Activated T-helper 2 cell treated with anti-CD3 and anti-CD28 coated beads, Interferon-gamma antibody, Interleukin-2, Interleukin-4, amounts not matched to agents 10 μg/mL and 5 μg/mL and 100 μg/mL, durations not matched to agents 14 hours and 24 hours and 36 hours (primary cell): ENCODE measurements around the gene LITAFD. TPM values are rescaled to one million over a fixed set of nuclear protein-coding genes. Genes with fewer than 3 reads are reported as not detected.

Experiments used
- DNase-seq: peaks from one replicate; pipeline ENCODE4 v3.0.0; 2021; ENCODE audit warnings: low spot score
- H3K27ac Mint-ChIP-seq: one replicate; pipeline ENCODE4 v1.8.0; 2021; ENCODE audit warnings: mixed read lengths
- H3K27me3 Mint-ChIP-seq: one replicate; pipeline ENCODE4 v1.8.0; 2021; ENCODE audit warnings: low read depth, mixed read lengths
- H3K36me3 Mint-ChIP-seq: one replicate; pipeline ENCODE4 v1.8.0; 2021; ENCODE audit warnings: low read depth, mixed read lengths
- H3K4me1 Mint-ChIP-seq: one replicate; pipeline ENCODE4 v1.8.0; 2021; ENCODE audit warnings: low read depth, mixed read lengths
- H3K4me3 Mint-ChIP-seq: one replicate; pipeline ENCODE4 v1.8.0; 2021; ENCODE audit warnings: low read depth, mild to moderate bottlenecking, moderate library complexity, mixed read lengths
- H3K9me3 Mint-ChIP-seq: one replicate; pipeline ENCODE4 v1.8.0; 2021; ENCODE audit warnings: mixed read lengths
- intact Hi-C: fragments of 100-400 bp; cut with micrococcal nuclease; formaldehyde crosslinking; loops from one replicate; pipeline ENCODE4 v1.15.1; 2023
- total RNA-seq: library from RNA; stranded (reverse); gene quantifications from 2 replicates; pipeline ENCODE4 v1.2.3, GENCODE V29; 2022

Gene LITAFD
- total RNA-seq, 1 donor from 2014 or later: not detected

GRCh38 chr16:8862309-8863130 is 19.6 kb upstream of the LITAFD start:
- intact Hi-C loops: no loop called here
- Mint-ChIP-seq H3K4me1 (peaks cover 27% of the 10 kb centered on the region), H3K9me3 (no peaks in the 10 kb centered on the region), H3K27me3 (no peaks in the 10 kb centered on the region), H3K27ac (peak overlapping the region; percentile 28), H3K36me3 (peaks cover 50% of the 10 kb centered on the region), H3K4me3 (no peak overlapping the region)
- DNase-seq: no peak

GRCh38 chr16:8863594-8864424 is 18.3 kb upstream of the LITAFD start:
- intact Hi-C loops: no loop called here
- peak overlapping the region; percentile 19 for H3K27ac Mint-ChIP-seq
- H3K4me3 Mint-ChIP-seq: peak overlapping the region; percentile 2
- H3K36me3 Mint-ChIP-seq: peaks cover 45% of the 10 kb centered on the region
- no peaks in the 10 kb centered on the region for H3K27me3 Mint-ChIP-seq
- H3K4me1 Mint-ChIP-seq: peaks cover 23% of the 10 kb centered on the region
- no peaks in the 10 kb centered on the region for H3K9me3 Mint-ChIP-seq
- no peak for DNase-seq

GRCh38 chr16:8864480-8865110 is 17.6 kb upstream of the LITAFD start:
- DNase-seq: no peak
- H3K4me3 Mint-ChIP-seq: peak overlapping the region; percentile 13
- H3K9me3 Mint-ChIP-seq: no peaks in the 10 kb centered on the region
- peak overlapping the region; percentile 19 for H3K27ac Mint-ChIP-seq
- H3K36me3 Mint-ChIP-seq: peaks cover 42% of the 10 kb centered on the region
- H3K27me3 Mint-ChIP-seq: no peaks in the 10 kb centered on the region
- H3K4me1 Mint-ChIP-seq: peaks cover 28% of the 10 kb centered on the region
- intact Hi-C loops: no loop called here

GRCh38 chr16:8865145-8865882 is 16.8 kb upstream of the LITAFD start:
- Mint-ChIP-seq H3K9me3 (no peaks in the 10 kb centered on the region), H3K27me3 (no peaks in the 10 kb centered on the region), H3K4me1 (peaks cover 31% of the 10 kb centered on the region), H3K4me3 (peak overlapping the region; percentile 31), H3K27ac (peak overlapping the region; percentile 4), H3K36me3 (peaks cover 37% of the 10 kb centered on the region)
- intact Hi-C loops: no loop called here
- no peak for DNase-seq

- Mint-ChIP-seq H3K4me3 (peak overlapping the region; percentile 97), H3K27ac (peak overlapping the region; percentile 70), H3K4me1 (peaks cover 39% of the 10 kb centered on the region), H3K9me3 (no peaks in the 10 kb centered on the region), H3K36me3 (peaks cover 33% of the 10 kb centered on the region), H3K27me3 (no peaks in the 10 kb centered on the region)
- no peak for DNase-seq
- intact Hi-C loops: no loop called here
These were observed 15.8 kb upstream of the LITAFD start for GRCh38 chr16:8866118-8866883.

- Mint-ChIP-seq H3K36me3 (peaks cover 31% of the 10 kb centered on the region), H3K4me1 (peaks cover 40% of the 10 kb centered on the region), H3K27me3 (no peaks in the 10 kb centered on the region), H3K27ac (peak overlapping the region; percentile 96), H3K9me3 (no peaks in the 10 kb centered on the region), H3K4me3 (peak overlapping the region; percentile 97)
- DNase-seq: no peak
- intact Hi-C loops: no loop called here
These were observed 15.3 kb upstream of the LITAFD start for GRCh38 chr16:8866884-8867215.

- Mint-ChIP-seq H3K4me1 (peaks cover 38% of the 10 kb centered on the region), H3K27me3 (no peaks in the 10 kb centered on the region), H3K36me3 (peaks cover 27% of the 10 kb centered on the region), H3K9me3 (no peaks in the 10 kb centered on the region), H3K4me3 (peak overlapping the region; percentile 97), H3K27ac (peak overlapping the region; percentile 96)
- intact Hi-C loops: no loop called here
- no peak for DNase-seq
These were observed 14.8 kb upstream of the LITAFD start for GRCh38 chr16:8867216-8867931.

- no peak for DNase-seq
- no peaks in the 10 kb centered on the region for H3K27me3 Mint-ChIP-seq
- peaks cover 23% of the 10 kb centered on the region for H3K36me3 Mint-ChIP-seq
- intact Hi-C loops: loop anchor here (1.0 to 2.0 kb wide), 3 partner anchors 93 to 247 kb away; partner anchors contain the start of genes HAPSTR1 and METTL22
- H3K9me3 Mint-ChIP-seq: no peaks in the 10 kb centered on the region
- peak overlapping the region; percentile 96 for H3K27ac Mint-ChIP-seq
- H3K4me1 Mint-ChIP-seq: peaks cover 35% of the 10 kb centered on the region
- H3K4me3 Mint-ChIP-seq: peak overlapping the region; percentile 97
These were observed 14.2 kb upstream of the LITAFD start for GRCh38 chr16:8867932-8868415.

GRCh38 chr16:8868416-8869211 is 13.5 kb upstream of the LITAFD start, which contains the start of gene CARHSP1:
TSS of gene CARHSP1 (minus strand) at chr16:8869006. CDS start at chr16:8859328, 9,678 bp downstream.
- Mint-ChIP-seq H3K9me3 (no peaks in the 10 kb centered on the region), H3K27me3 (no peaks in the 10 kb centered on the region), H3K4me1 (peaks cover 35% of the 10 kb centered on the region), H3K27ac (peak within 1 kb of the TSS; percentile 96), H3K4me3 (peak within 1 kb of the TSS; percentile 97), H3K36me3 (peaks cover 23% of the 10 kb centered on the region)
- intact Hi-C loops: loop anchor here (1.0 to 2.0 kb wide), 4 partner anchors 71 to 248 kb away; partner anchors contain the start of genes HAPSTR1, METTL22, PMM2 and TMEM186
- peak; percentile 84 for DNase-seq

- H3K4me3 Mint-ChIP-seq: peak overlapping the region; percentile 93
- intact Hi-C loops: loop anchor here (1.0 to 2.0 kb wide), 3 partner anchors 72 to 249 kb away; partner anchors contain the start of genes METTL22, PMM2 and TMEM186
- H3K4me1 Mint-ChIP-seq: peaks cover 32% of the 10 kb centered on the region
- no peaks in the 10 kb centered on the region for H3K9me3 Mint-ChIP-seq
- no peaks in the 10 kb centered on the region for H3K27me3 Mint-ChIP-seq
- H3K36me3 Mint-ChIP-seq: peaks cover 15% of the 10 kb centered on the region
- DNase-seq: no peak
- peak overlapping the region; percentile 93 for H3K27ac Mint-ChIP-seq
These were observed 12.8 kb upstream of the LITAFD start for GRCh38 chr16:8869212-8869987.
